OCI-LY7 (cell line): ENCODE data around the gene TNNI3K. TPM values are rescaled to one million over a fixed set of nuclear protein-coding genes. Genes with fewer than 3 reads are reported as not detected.

ENCODE experiments used
- BruUV-seq: library from RNA; stranded (reverse); fragments of 400-500 nt; replicated peaks from 2 replicates; lab custom pipeline; 2021; lab: Mats Ljungman, UMichigan
- CTCF ChIA-PET: fragments of 300-600 bp; sonication (Branson Sonifier 250); formaldehyde crosslinking; loops from one replicate; lab custom pipeline; 2022; ENCODE audit warnings: antibody characterized with exemption; ENCODE audit not compliant: unreplicated experiment; lab: Charles Lee
- POLR2A ChIA-PET: fragments of 300-600 bp; sonication (Branson Sonifier 250); formaldehyde crosslinking; loops from one replicate; lab custom pipeline; 2022; ENCODE audit warnings: antibody characterized with exemption; lab: Charles Lee
- DNase-seq: peaks from one replicate; pipeline ENCODE4 v3.0.0-alpha.2; 2015; ENCODE audit warnings: low spot score
- H2AFZ ChIP-seq: fragments of 200-600 bp; sonication (generic), shearing (Covaris generic); 2 replicates; pipeline ENCODE4 v1.6.1; 2014; ENCODE audit warnings: mild to moderate bottlenecking, antibody characterized with exemption, low read length, moderate library complexity
- H3K27ac ChIP-seq: fragments of 200-600 bp; sonication (generic); 2 replicates; pipeline ENCODE4 v1.5.1; 2014; ENCODE audit warnings: mixed run types, low read depth, mild to moderate bottlenecking, moderate library complexity, low read length, inconsistent platforms; ENCODE audit not compliant: poor library complexity, severe bottlenecking
- H3K36me3 ChIP-seq: fragments of 200-600 bp; sonication (generic); 2 replicates; pipeline ENCODE4 v1.6.1; 2014; ENCODE audit warnings: mild to moderate bottlenecking, antibody characterized with exemption, low read length, moderate library complexity, mixed read lengths; ENCODE audit not compliant: insufficient read depth
- H3K4me1 ChIP-seq: fragments of 200-600 bp; sonication (generic); 2 replicates; pipeline ENCODE4 v1.5.1; 2014; ENCODE audit warnings: mild to moderate bottlenecking, low read length; ENCODE audit not compliant: insufficient read depth, poor library complexity, severe bottlenecking
- H3K4me2 ChIP-seq: fragments of 200-600 bp; sonication (generic); 2 replicates; pipeline ENCODE4 v1.6.1; 2014; ENCODE audit warnings: mild to moderate bottlenecking, low read length
- H3K4me3 ChIP-seq: fragments of 200-600 bp; sonication (generic); 2 replicates; pipeline ENCODE4 v1.5.1; 2014; ENCODE audit warnings: mild to moderate bottlenecking, low read depth, low read length; ENCODE audit not compliant: poor library complexity, severe bottlenecking
- H3K79me2 ChIP-seq: fragments of 200-600 bp; sonication (generic); 2 replicates; pipeline ENCODE4 v1.6.1; 2016; ENCODE audit warnings: low read depth, mild to moderate bottlenecking, low read length, moderate library complexity, mixed read lengths; ENCODE audit not compliant: insufficient read depth
- H3K9me2 ChIP-seq: fragments of 200-600 bp; sonication (generic); 2 replicates; pipeline ENCODE4 v1.6.1; 2016; ENCODE audit warnings: mild to moderate bottlenecking, low read length, mixed read lengths; ENCODE audit not compliant: insufficient read depth
- H3K9me3 ChIP-seq: fragments of 200-600 bp; sonication (generic); 2 replicates; pipeline ENCODE4 v1.6.1; 2014; ENCODE audit warnings: mild to moderate bottlenecking, mixed run types, low read length, mixed read lengths
- H4K20me1 ChIP-seq: fragments of 200-600 bp; sonication (generic); 2 replicates; pipeline ENCODE4 v1.6.1; 2014; ENCODE audit warnings: mild to moderate bottlenecking, antibody characterized with exemption, low read length, moderate library complexity, mixed read lengths; ENCODE audit not compliant: insufficient read depth
- EZH2phosphoT487 ChIP-seq: fragments of 200-600 bp; sonication (generic); IDR thresholded peaks from 2 replicates; pipeline ENCODE4 v1.6.1; 2018; ENCODE audit warnings: low read depth, borderline replicate concordance, mild to moderate bottlenecking, mixed run types, antibody characterized with exemption, low read length, moderate library complexity, mixed read lengths
- intact Hi-C: fragments of 100-400 bp; cut with micrococcal nuclease; formaldehyde crosslinking; loops from one replicate; pipeline ENCODE4 v1.10.0; 2022; ENCODE audit not compliant: unreplicated experiment
- total RNA-seq, 2 experiments: library from RNA; depleted of rRNA in 1 of 2; stranded (reverse); fragments of >200 nt in 1 of 2; shearing (Covaris generic) in 1 of 2; gene quantifications; 2 replicates each; pipeline ENCODE4 v1.2.3, GENCODE V29; 2014 to 2022
- TF ChIP-seq, protein P1 (sequence below): fragments of 200-600 bp; sonication (generic); conservative IDR thresholded peaks from 2 replicates; pipeline ENCODE4 v1.5.1; 2014; ENCODE audit warnings: mild to moderate bottlenecking, antibody characterized with exemption, low read length, moderate library complexity, mixed read lengths

TNNI3K gene
- total RNA-seq, 2 experiments from 2014 or later, result not detected

DNA sequence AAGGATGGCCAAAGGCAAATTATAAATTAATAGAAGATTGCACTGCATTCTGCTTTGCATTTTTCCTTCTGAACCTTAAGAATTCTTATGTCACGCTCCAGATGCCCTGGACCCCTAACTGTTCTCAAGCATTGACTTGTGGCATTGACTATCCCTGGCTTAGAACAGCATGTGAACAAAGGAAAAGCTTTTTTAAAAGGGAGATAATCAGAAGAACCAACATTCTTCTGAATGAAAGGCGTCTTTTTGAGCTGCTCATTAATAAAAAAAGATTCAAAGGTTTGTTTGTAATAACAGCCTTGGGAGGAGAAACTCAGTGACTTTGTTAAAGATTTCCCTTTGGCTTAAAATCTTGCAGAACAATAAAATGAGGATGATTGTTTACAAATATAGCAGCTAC, 105.5 kb downstream of the TNNI3K start:
- Histone ChIP-seq H2AFZ (no peak overlapping the region), H3K9me3 (no peaks in the 10 kb centered on the region), H3K27ac (no peak overlapping the region), H3K9me2 (no peaks in the 10 kb centered on the region), H3K4me3 (no peak overlapping the region), H3K4me2 (no peak overlapping the region), H3K79me2 (no peaks in the 10 kb centered on the region), H3K36me3 (no peaks in the 10 kb centered on the region), H4K20me1 (no peaks in the 10 kb centered on the region), H3K4me1 (no peaks in the 10 kb centered on the region)
- no peak for TF ChIP-seq EZH2phosphoT487
- BruUV-seq, result no TSS peak
- POLR2A ChIA-PET, result no interaction called here
- no peak for DNase-seq
- intact Hi-C loops, result no loop called here
- CTCF ChIA-PET, result no interaction called here

GRCh38 chr1:74341702-74342339, 106.6 kb downstream of the TNNI3K start:
- no peak overlapping the region for H3K27ac ChIP-seq
- CTCF ChIA-PET, result no interaction called here
- intact Hi-C loops, result no loop called here
- no peaks in the 10 kb centered on the region for H3K9me3 ChIP-seq
- no peaks in the 10 kb centered on the region for H3K4me1 ChIP-seq
- no TSS peak for BruUV-seq
- TF ChIP-seq, protein P1, sequence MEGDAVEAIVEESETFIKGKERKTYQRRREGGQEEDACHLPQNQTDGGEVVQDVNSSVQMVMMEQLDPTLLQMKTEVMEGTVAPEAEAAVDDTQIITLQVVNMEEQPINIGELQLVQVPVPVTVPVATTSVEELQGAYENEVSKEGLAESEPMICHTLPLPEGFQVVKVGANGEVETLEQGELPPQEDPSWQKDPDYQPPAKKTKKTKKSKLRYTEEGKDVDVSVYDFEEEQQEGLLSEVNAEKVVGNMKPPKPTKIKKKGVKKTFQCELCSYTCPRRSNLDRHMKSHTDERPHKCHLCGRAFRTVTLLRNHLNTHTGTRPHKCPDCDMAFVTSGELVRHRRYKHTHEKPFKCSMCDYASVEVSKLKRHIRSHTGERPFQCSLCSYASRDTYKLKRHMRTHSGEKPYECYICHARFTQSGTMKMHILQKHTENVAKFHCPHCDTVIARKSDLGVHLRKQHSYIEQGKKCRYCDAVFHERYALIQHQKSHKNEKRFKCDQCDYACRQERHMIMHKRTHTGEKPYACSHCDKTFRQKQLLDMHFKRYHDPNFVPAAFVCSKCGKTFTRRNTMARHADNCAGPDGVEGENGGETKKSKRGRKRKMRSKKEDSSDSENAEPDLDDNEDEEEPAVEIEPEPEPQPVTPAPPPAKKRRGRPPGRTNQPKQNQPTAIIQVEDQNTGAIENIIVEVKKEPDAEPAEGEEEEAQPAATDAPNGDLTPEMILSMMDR, result no peak
- TF ChIP-seq EZH2phosphoT487, result no peak
- POLR2A ChIA-PET, result no interaction called here
- H3K4me3 ChIP-seq, result no peak overlapping the region
- H2AFZ ChIP-seq, result no peak overlapping the region
- H3K79me2 ChIP-seq, result no peaks in the 10 kb centered on the region
- H3K4me2 ChIP-seq, result no peak overlapping the region
- H4K20me1 ChIP-seq, result no peaks in the 10 kb centered on the region
- DNase-seq, result no peak
- no peaks in the 10 kb centered on the region for H3K36me3 ChIP-seq
- no peaks in the 10 kb centered on the region for H3K9me2 ChIP-seq

DNA sequence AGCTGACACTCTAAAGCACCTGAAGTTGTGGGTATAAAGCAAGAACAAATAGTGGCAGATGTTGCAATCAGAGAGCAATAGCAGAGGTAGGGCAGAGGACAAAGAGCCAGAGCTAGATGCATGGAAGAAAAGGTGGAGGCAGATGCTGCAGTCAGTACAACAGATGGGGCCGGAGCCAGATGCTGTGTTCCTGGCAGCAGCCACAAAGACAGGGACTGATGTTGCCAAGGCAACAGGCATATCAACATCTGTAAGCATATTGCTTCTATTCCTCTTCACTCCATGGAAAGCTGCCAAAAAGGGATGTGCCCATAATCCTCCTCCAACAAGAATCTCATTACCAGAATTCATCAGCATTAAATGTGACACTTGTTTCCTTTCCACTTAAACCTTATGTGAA, 108.0 kb downstream of the TNNI3K start:
- CTCF ChIA-PET, result no interaction called here
- Histone ChIP-seq H3K27ac (no peak overlapping the region), H4K20me1 (no peaks in the 10 kb centered on the region), H3K9me2 (no peaks in the 10 kb centered on the region), H2AFZ (no peak overlapping the region), H3K36me3 (no peaks in the 10 kb centered on the region), H3K4me1 (no peaks in the 10 kb centered on the region), H3K4me2 (no peak overlapping the region), H3K79me2 (no peaks in the 10 kb centered on the region), H3K9me3 (no peaks in the 10 kb centered on the region), H3K4me3 (no peak overlapping the region)
- intact Hi-C loops, result no loop called here
- BruUV-seq, result no TSS peak
- POLR2A ChIA-PET, result interaction anchor here (1.1 kb wide), 1 partner anchor 26 kb away, joined by 3 read pairs; no protein-coding TSS in a partner anchor
- DNase-seq, result no peak
- TF ChIP-seq EZH2phosphoT487, result no peak
- TF ChIP-seq, protein P1, result no peak
